OCI-LY7 (cell line): Measurements from ENCODE around the gene NEURL3. TPM values are rescaled to one million over a fixed set of nuclear protein-coding genes. Genes with fewer than 3 reads are reported as not detected.

Experiments used
- BruUV-seq: library from RNA; stranded (reverse); fragments of 400-500 nt; replicated peaks from 2 replicates; lab custom pipeline; 2021; lab: Mats Ljungman, UMichigan
- CTCF ChIA-PET: fragments of 300-600 bp; sonication (Branson Sonifier 250); formaldehyde crosslinking; loops from one replicate; lab custom pipeline; 2022; ENCODE audit warnings: antibody characterized with exemption; ENCODE audit not compliant: unreplicated experiment; lab: Charles Lee
- POLR2A ChIA-PET: fragments of 300-600 bp; sonication (Branson Sonifier 250); formaldehyde crosslinking; loops from one replicate; lab custom pipeline; 2022; ENCODE audit warnings: antibody characterized with exemption; lab: Charles Lee
- DNase-seq: peaks from one replicate; pipeline ENCODE4 v3.0.0-alpha.2; 2015; ENCODE audit warnings: low spot score
- H2AFZ ChIP-seq: fragments of 200-600 bp; sonication (generic), shearing (Covaris generic); 2 replicates; pipeline ENCODE4 v1.6.1; 2014; ENCODE audit warnings: mild to moderate bottlenecking, antibody characterized with exemption, low read length, moderate library complexity
- H3K27ac ChIP-seq: fragments of 200-600 bp; sonication (generic); 2 replicates; pipeline ENCODE4 v1.5.1; 2014; ENCODE audit warnings: mixed run types, low read depth, mild to moderate bottlenecking, moderate library complexity, low read length, inconsistent platforms; ENCODE audit not compliant: poor library complexity, severe bottlenecking
- H3K36me3 ChIP-seq: fragments of 200-600 bp; sonication (generic); 2 replicates; pipeline ENCODE4 v1.6.1; 2014; ENCODE audit warnings: mild to moderate bottlenecking, antibody characterized with exemption, low read length, moderate library complexity, mixed read lengths; ENCODE audit not compliant: insufficient read depth
- H3K4me1 ChIP-seq: fragments of 200-600 bp; sonication (generic); 2 replicates; pipeline ENCODE4 v1.5.1; 2014; ENCODE audit warnings: mild to moderate bottlenecking, low read length; ENCODE audit not compliant: insufficient read depth, poor library complexity, severe bottlenecking
- H3K4me2 ChIP-seq: fragments of 200-600 bp; sonication (generic); 2 replicates; pipeline ENCODE4 v1.6.1; 2014; ENCODE audit warnings: mild to moderate bottlenecking, low read length
- H3K4me3 ChIP-seq: fragments of 200-600 bp; sonication (generic); 2 replicates; pipeline ENCODE4 v1.5.1; 2014; ENCODE audit warnings: mild to moderate bottlenecking, low read depth, low read length; ENCODE audit not compliant: poor library complexity, severe bottlenecking
- H3K79me2 ChIP-seq: fragments of 200-600 bp; sonication (generic); 2 replicates; pipeline ENCODE4 v1.6.1; 2016; ENCODE audit warnings: low read depth, mild to moderate bottlenecking, low read length, moderate library complexity, mixed read lengths; ENCODE audit not compliant: insufficient read depth
- H3K9me2 ChIP-seq: fragments of 200-600 bp; sonication (generic); 2 replicates; pipeline ENCODE4 v1.6.1; 2016; ENCODE audit warnings: mild to moderate bottlenecking, low read length, mixed read lengths; ENCODE audit not compliant: insufficient read depth
- H3K9me3 ChIP-seq: fragments of 200-600 bp; sonication (generic); 2 replicates; pipeline ENCODE4 v1.6.1; 2014; ENCODE audit warnings: mild to moderate bottlenecking, mixed run types, low read length, mixed read lengths
- H4K20me1 ChIP-seq: fragments of 200-600 bp; sonication (generic); 2 replicates; pipeline ENCODE4 v1.6.1; 2014; ENCODE audit warnings: mild to moderate bottlenecking, antibody characterized with exemption, low read length, moderate library complexity, mixed read lengths; ENCODE audit not compliant: insufficient read depth
- CTCF ChIP-seq: fragments of 200-600 bp; sonication (generic); conservative IDR thresholded peaks from 2 replicates; pipeline ENCODE4 v1.5.1; 2014; ENCODE audit warnings: mild to moderate bottlenecking, antibody characterized with exemption, low read length, moderate library complexity, mixed read lengths
- EZH2phosphoT487 ChIP-seq: fragments of 200-600 bp; sonication (generic); IDR thresholded peaks from 2 replicates; pipeline ENCODE4 v1.6.1; 2018; ENCODE audit warnings: low read depth, borderline replicate concordance, mild to moderate bottlenecking, mixed run types, antibody characterized with exemption, low read length, moderate library complexity, mixed read lengths
- intact Hi-C: fragments of 100-400 bp; cut with micrococcal nuclease; formaldehyde crosslinking; loops from one replicate; pipeline ENCODE4 v1.10.0; 2022; ENCODE audit not compliant: unreplicated experiment
- total RNA-seq, 2 experiments: library from RNA; depleted of rRNA in 1 of 2; stranded (reverse); fragments of >200 nt in 1 of 2; shearing (Covaris generic) in 1 of 2; gene quantifications; 2 replicates each; pipeline ENCODE4 v1.2.3, GENCODE V29; 2014 to 2022

NEURL3 gene
- total RNA-seq, 2 experiments from 2014 or later, result not detected

- ChIA-PET POLR2A (no interaction called here), CTCF (no interaction called here)
- no peaks in the 10 kb centered on the region for H4K20me1 ChIP-seq
- DNase-seq, result no peak
- intact Hi-C loops, result no loop called here
- H2AFZ ChIP-seq, result no peak overlapping the region
- H3K27ac ChIP-seq, result no peak overlapping the region
- no TSS peak for BruUV-seq
- no peak overlapping the region for H3K4me3 ChIP-seq
- no peaks in the 10 kb centered on the region for H3K9me3 ChIP-seq
- no peaks in the 10 kb centered on the region for H3K36me3 ChIP-seq
- H3K4me1 ChIP-seq, result peaks cover 5% of the 10 kb centered on the region
- H3K79me2 ChIP-seq, result no peaks in the 10 kb centered on the region
- H3K9me2 ChIP-seq, result no peaks in the 10 kb centered on the region
- no peak overlapping the region for H3K4me2 ChIP-seq
- TF ChIP-seq EZH2phosphoT487, result no peak
- no peak for TF ChIP-seq CTCF
Observed at GRCh38 chr2:96528700-96529375, 23.7 kb upstream of the NEURL3 start.

GRCh38 chr2:96528006-96528699 is 23.0 kb upstream of the NEURL3 start:
- H3K9me2 ChIP-seq, result no peaks in the 10 kb centered on the region
- H2AFZ ChIP-seq, result no peak overlapping the region
- H3K4me2 ChIP-seq, result no peak overlapping the region; the same call in 1 of the 2 replicates
- ChIA-PET POLR2A (no interaction called here), CTCF (no interaction called here)
- H4K20me1 ChIP-seq, result no peaks in the 10 kb centered on the region
- peaks cover 5% of the 10 kb centered on the region for H3K4me1 ChIP-seq
- intact Hi-C loops, result no loop called here
- H3K79me2 ChIP-seq, result no peaks in the 10 kb centered on the region
- no TSS peak for BruUV-seq
- DNase-seq, result no peak
- H3K27ac ChIP-seq, result no peak overlapping the region
- TF ChIP-seq EZH2phosphoT487 (no peak), CTCF (no peak)
- no peak overlapping the region for H3K4me3 ChIP-seq
- H3K9me3 ChIP-seq, result no peaks in the 10 kb centered on the region
- H3K36me3 ChIP-seq, result no peaks in the 10 kb centered on the region
